Spleen (tissue), 11 donors: ENCODE results near the gene CD34. TPM values are rescaled to one million over a fixed set of nuclear protein-coding genes. Genes with fewer than 3 reads are reported as not detected.
"Not testable (repeated sequence)": the region's sequence is repeated elsewhere in the genome, so short reads cannot be mapped to it uniquely, and the experiment has no call there.

Experiments
- DNase-seq: peaks from one replicate; pipeline ENCODE4 v3.0.0-alpha.2; 2020
- H3K27ac ChIP-seq, 8 donors: fragments of 200-600 bp; sonication (generic) in 7 of 8; 1 replicate in 4 of 8; 2 replicates in 4 of 8; pipeline versions ENCODE4 v1.5.0 to v1.8.0; 2016 to 2021; ENCODE audit warnings: inconsistent platforms in 4 of 8, mild to moderate bottlenecking in 4 of 8, moderate library complexity in 1 of 8
- H3K27me3 ChIP-seq, 7 donors: fragments of 200-600 bp; sonication (generic) in 6 of 7; replicated peaks in 1 of 7; 1 replicate in 4 of 7; 2 replicates in 3 of 7; pipeline versions ENCODE4 v1.5.0 to v1.8.0; 2016 to 2021; ENCODE audit warnings: inconsistent platforms in 3 of 7, mild to moderate bottlenecking in 1 of 7
- H3K36me3 ChIP-seq, 6 donors: fragments of 200-600 bp; sonication (generic) in 5 of 6; 1 replicate in 4 of 6; 2 replicates in 2 of 6; pipeline versions ENCODE4 v1.5.0 to v1.8.0; 2016 to 2021; ENCODE audit warnings: inconsistent platforms in 2 of 6
- H3K4me1 ChIP-seq, 6 donors: fragments of 200-600 bp; sonication (generic) in 5 of 6; 1 replicate in 3 of 6; 2 replicates in 3 of 6; pipeline versions ENCODE4 v1.5.0 to v1.8.0; 2016 to 2021; ENCODE audit warnings: inconsistent platforms in 3 of 6
- H3K4me3 ChIP-seq, 8 donors: fragments of 200-600 bp; sonication (generic) in 7 of 8; 1 replicate in 4 of 8; 2 replicates in 4 of 8; pipeline versions ENCODE4 v1.5.0 to v1.8.0; 2016 to 2021; ENCODE audit warnings: inconsistent platforms in 4 of 8, mild to moderate bottlenecking in 4 of 8, moderate library complexity in 2 of 8
- H3K9me3 ChIP-seq, 8 donors: fragments of 200-600 bp; sonication (generic) in 7 of 8; 1 replicate in 4 of 8; 2 replicates in 4 of 8; pipeline versions ENCODE4 v1.5.0 to v1.8.0; 2016 to 2021; ENCODE audit warnings: inconsistent platforms in 4 of 8
- CTCF ChIP-seq, 11 experiments: fragments of 200-600 bp in 7 of 11; fragments of 450-650 bp in 4 of 11; sonication (generic) in 4 of 11; IDR thresholded peaks in 8 of 11; conservative IDR thresholded peaks in 3 of 11; 1 replicate in 7 of 11; 2 replicates in 4 of 11; pipeline versions ENCODE4 v1.4.0 to v1.8.0; 2016 to 2021; ENCODE audit warnings: antibody characterized with exemption in 11 of 11, inconsistent platforms in 4 of 11, mild to moderate bottlenecking in 1 of 11
- POLR2A ChIP-seq, 3 donors: fragments of 450-650 bp; IDR thresholded peaks; one replicate each; pipeline ENCODE4 v1.5.1; 2017; ENCODE audit warnings: antibody characterized with exemption in 3 of 3, mild to moderate bottlenecking in 1 of 3
- POLR2AphosphoS5 ChIP-seq, 3 donors: sonication (generic); formaldehyde crosslinking; IDR thresholded peaks; one replicate each; pipeline ENCODE4 v1.5.1; 2017; ENCODE audit warnings: antibody characterized with exemption in 3 of 3
- WGBS, 5 donors: extraction: QIAGEN DNeasy Blood & Tissue Kit in 3 of 5; methylation state at CpG; one replicate each; pipeline versions ENCODE4 v1.1.5 to v1.1.7; 2013 to 2018; 5-methylcytosine and 5-hydroxymethylcytosine counted together
- intact Hi-C: fragments of 100-400 bp; cut with DNase I; formaldehyde crosslinking; loops from one replicate; pipeline ENCODE4 v1.15.0; 2023; ENCODE audit warnings: low total_unique reads
- polyA plus RNA-seq, 3 donors: library from polyadenylated mRNA; stranded (reverse); fragments of 200-250 nt; gene quantifications; one replicate each; pipeline ENCODE4 v1.2.1, GENCODE V29; 2013
- total RNA-seq, 7 donors: library from RNA; depleted of rRNA in 3 of 7; stranded (reverse); fragments of >200 nt in 3 of 7; fragmentation: NEBNext Ultra II Directional in 4 of 7; extraction: Animal tissue kit (Norgen Biotek cat#: 25700) in 4 of 7; gene quantifications; one replicate each; pipeline versions ENCODE4 v1.1.0 to v1.2.1, GENCODE V29; 2016 to 2021
- donor health status: healthy with polysubstance abuse.
- donor health status: DM: no; HTN: no; CAD: no; lungs with moderate emphysema.
- donor health status: DM: no; HTN: no; CAD: no.
- donor health status: Bipolar disorder and iron deficiency.
- donor health status: healthy.
- donor health status: DM: no; HTN: no; CAD: no.
- donor health status: DM: yes; HTN: yes; CAD: no.

CD34 gene
- total and polyA plus RNA-seq, 10 donors = 5.1 to 31.5 (median 17.5) TPM

GRCh38 chr1:207933205-207933800 is 22.4 kb upstream of the CD34 start:
- no peak overlapping the region for H3K4me3 ChIP-seq
- 74 to 85% (median 79%) methylated on average over 4 of the region's 4 CpGs for WGBS, 5 donors
- peaks cover 0 to 29% (median 14%) of the 10 kb centered on the region in 8 donors for H3K9me3 ChIP-seq
- no peaks in the 10 kb centered on the region for H3K36me3 ChIP-seq
- no peaks in the 10 kb centered on the region for H3K4me1 ChIP-seq
- no peak for DNase-seq
- no peak for TF ChIP-seq CTCF (IDR thresholded peaks at IDR 0.05 in 8 of 11, conservative IDR thresholded peaks at IDR 0.05 in 3 of 11)
- intact Hi-C loops = no loop called here
- H3K27me3 ChIP-seq = no peaks in the 10 kb centered on the region
- H3K27ac ChIP-seq = no peak overlapping the region

GRCh38 chr1:207926984-207927383 is 16.1 kb upstream of the CD34 start:
- intact Hi-C loops = no loop called here
- Histone ChIP-seq H3K27me3 (peaks cover 0 to 17% (median 0%) of the 10 kb centered on the region in 7 donors), H3K9me3 (peaks cover 0 to 11% (median 0%) of the 10 kb centered on the region in 8 donors), H3K36me3 (no peaks in the 10 kb centered on the region), H3K4me1 (peaks cover 5 to 35% (median 22%) of the 10 kb centered on the region in 6 donors), H3K27ac (no peak overlapping the region), H3K4me3 (no peak overlapping the region)
- TF ChIP-seq POLR2AphosphoS5 (IDR thresholded peaks at IDR 0.05) = no peak
- no peak for TF ChIP-seq CTCF (IDR thresholded peaks at IDR 0.05 in 8 of 11, conservative IDR thresholded peaks at IDR 0.05 in 3 of 11)
- TF ChIP-seq POLR2A (IDR thresholded peaks at IDR 0.05) = no peak
- DNase-seq = no peak
- WGBS, 5 donors = 83 to 97% (median 91%) methylated on average over 1 of the region's 1 CpG

GRCh38 chr1:207925969-207926368 is 15.0 kb upstream of the CD34 start:
- peaks cover 5 to 35% (median 22%) of the 10 kb centered on the region in 6 donors for H3K4me1 ChIP-seq
- WGBS, 5 donors = 95 to 98% (median 97%) methylated on average over 3 of the region's 3 CpGs
- intact Hi-C loops, DNase-seq, H3K9me3 ChIP-seq, H3K36me3 ChIP-seq, H3K4me3 ChIP-seq: not testable (repeated sequence)
- peak overlapping the region in 1 of 8 donors; percentile 12 for H3K27ac ChIP-seq
- H3K27me3 ChIP-seq = peaks cover 0 to 17% (median 0%) of the 10 kb centered on the region in 7 donors

GRCh38 chr1:207925210-207925609 is 14.3 kb upstream of the CD34 start:
- intact Hi-C loops = no loop called here
- no peak for DNase-seq
- H3K4me1 ChIP-seq = peaks cover 5 to 35% (median 22%) of the 10 kb centered on the region in 6 donors
- H3K4me3 ChIP-seq = no peak overlapping the region
- peaks cover 0 to 4% (median 0%) of the 10 kb centered on the region in 8 donors for H3K9me3 ChIP-seq
- no peak for TF ChIP-seq CTCF (IDR thresholded peaks at IDR 0.05 in 8 of 11, conservative IDR thresholded peaks at IDR 0.05 in 3 of 11)
- TF ChIP-seq POLR2AphosphoS5 (IDR thresholded peaks at IDR 0.05) = no peak
- no peak for TF ChIP-seq POLR2A (IDR thresholded peaks at IDR 0.05)
- no peaks in the 10 kb centered on the region for H3K36me3 ChIP-seq
- 50 to 69% (median 63%) methylated on average over 7 to 8 of the region's 8 CpGs for WGBS, 5 donors
- peak overlapping the region in 4 of 8 donors; percentile 4 to 13 (median 8) for H3K27ac ChIP-seq
- H3K27me3 ChIP-seq = peaks cover 0 to 20% (median 0%) of the 10 kb centered on the region in 7 donors
